A375 (cell line): ENCODE measurements around the gene TUBE1. TPM values are rescaled to one million over a fixed set of nuclear protein-coding genes. Genes with fewer than 3 reads are reported as not detected.

Source experiments
- total RNA-seq: library from RNA; depleted of rRNA; stranded (reverse); fragments of >200 nt; shearing (Covaris generic); gene quantifications from 2 replicates; pipeline ENCODE4 v1.2.3, GENCODE V29; 2014; rRNA removed

The TUBE1 gene
- total RNA-seq, result 59.2 and 69.4 TPM in 2 replicates

DNA sequence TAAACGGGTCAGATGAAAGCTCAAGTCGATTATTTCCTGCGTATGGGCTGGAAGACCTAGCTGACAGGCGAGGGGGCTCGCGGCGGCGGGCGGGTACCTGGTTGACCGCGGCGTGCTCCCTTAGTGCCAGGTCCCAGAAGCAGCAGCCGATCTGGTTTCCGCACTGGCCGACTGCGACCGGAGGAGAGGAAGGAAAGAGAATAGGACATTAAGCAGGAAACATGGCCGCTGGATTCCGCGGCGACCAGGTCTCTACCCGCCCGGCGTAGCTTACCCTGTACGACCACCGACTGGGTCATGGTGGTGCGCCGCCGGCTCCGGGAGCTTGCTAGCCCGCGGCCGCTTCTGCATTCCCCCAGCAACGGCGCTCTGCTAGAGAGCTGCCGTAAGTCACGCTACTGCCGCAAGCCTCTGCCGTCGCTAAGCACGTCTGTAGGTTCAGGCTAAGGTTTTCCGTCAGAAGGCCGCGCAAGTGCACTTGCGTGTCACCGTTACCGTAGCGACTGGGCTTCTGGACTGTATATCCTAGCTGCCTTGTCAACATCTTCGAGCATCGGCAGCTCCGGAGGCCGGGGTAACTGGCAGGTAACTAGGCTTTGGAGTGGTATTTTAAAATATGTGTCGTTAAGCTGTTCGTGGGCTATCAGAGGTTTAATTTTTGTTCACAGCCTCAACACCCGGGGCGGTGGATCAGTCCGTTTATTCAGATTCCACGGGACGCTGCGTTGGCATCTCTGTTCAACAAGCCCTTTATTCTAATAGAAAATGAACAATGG, at the start of gene TUBE1, which contains the start of gene FAM229B:
TSS of gene TUBE1 (minus strand) at position 347 of the 776 bp plus-strand sequence. CDS start at position 299, 48 bp downstream.
TSS of gene FAM229B (plus strand) at position 456 of the 776 bp plus-strand sequence. CDS start 11,693 bp downstream, outside the sequence.

GRCh38 chr6:112054001-112054400, 33.3 kb downstream of the TUBE1 start, which contains the start of gene CCN6:
Gene CCN6 (plus strand): TSS chr6:112054104. CDS start chr6:112054358, 254 bp downstream.

Other genes starting within 250 kb of the TUBE1 start
- gene FYN, start 214.0 kb downstream of the TUBE1 start, total RNA-seq, result 68.9 and 74.1 TPM in 2 replicates
- gene CCN6, start 33.4 kb downstream of the TUBE1 start, total RNA-seq, result 1.1 and 2.5 TPM in 2 replicates
- gene FAM229B, start 109 bp upstream of the TUBE1 start, total RNA-seq, result 9.2 and 13.4 TPM in 2 replicates
- 108 and 128 TPM in 2 replicates for gene LAMA4, start 167.1 kb upstream of the TUBE1 start, total RNA-seq